ENCODE measurements around the gene MRPL17.

The MRPL17 gene

DNA sequence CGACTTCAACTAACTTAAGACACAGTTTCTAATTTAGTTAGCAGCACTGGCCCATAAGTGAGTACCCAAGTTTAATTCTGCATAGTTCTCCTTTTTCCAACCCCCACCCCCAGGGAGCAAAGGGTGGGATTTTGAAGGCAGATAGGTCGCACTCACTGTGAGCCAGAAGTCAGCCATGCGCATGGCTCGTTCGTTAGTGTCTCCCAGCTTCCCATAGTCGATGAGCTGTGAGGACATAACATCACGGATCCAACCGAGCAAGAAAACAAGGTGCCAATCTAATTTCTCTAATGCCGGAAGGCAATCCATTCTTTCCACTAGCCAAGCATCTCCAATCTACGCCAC lies 577 bp downstream of the MRPL17 start:
- no peak for DNase-seq (ENCODE audit: low read depth)

DNA sequence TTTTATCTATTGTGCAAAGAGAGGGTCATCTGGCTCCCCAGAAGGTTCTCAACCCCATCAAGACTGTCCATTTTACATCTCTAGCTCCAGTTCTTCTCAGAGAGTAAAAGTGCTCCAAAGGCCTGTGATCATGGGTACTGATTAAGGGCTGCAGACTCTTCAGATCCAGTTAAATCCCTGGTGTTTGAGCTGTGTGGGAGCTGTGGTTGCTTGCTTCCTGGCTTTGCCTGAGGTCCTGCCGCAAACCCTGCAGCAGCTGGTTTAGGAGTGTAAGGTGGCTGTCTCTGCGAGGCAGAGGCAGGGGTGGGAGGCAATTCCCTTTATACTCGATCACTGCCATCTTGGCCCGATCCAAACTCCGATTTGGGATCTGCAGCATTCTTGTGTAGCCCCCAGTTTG lies 1.2 kb downstream of the MRPL17 start:
- DNase-seq (ENCODE audit: low read depth), result no peak

DNA sequence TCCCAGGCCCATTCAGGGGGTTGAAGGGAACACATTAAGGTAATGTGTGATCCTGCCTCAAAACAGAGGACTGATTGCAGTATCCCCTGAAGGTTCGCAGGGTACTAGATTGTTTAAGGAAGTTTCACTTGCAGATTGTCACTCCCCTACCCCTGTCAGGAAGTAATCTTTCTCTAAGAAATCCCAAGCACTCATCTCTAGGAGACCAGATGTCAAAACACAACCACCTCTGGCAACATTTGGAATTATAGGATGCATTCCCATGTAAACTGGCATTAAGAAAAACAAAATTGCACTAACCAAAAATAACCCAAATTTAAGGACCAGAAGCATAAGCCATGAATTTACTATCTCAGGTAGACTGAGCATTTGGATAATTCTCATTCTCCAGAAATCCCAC lies 1.6 kb downstream of the MRPL17 start:
- no peak for DNase-seq (ENCODE audit: low read depth)

DNA sequence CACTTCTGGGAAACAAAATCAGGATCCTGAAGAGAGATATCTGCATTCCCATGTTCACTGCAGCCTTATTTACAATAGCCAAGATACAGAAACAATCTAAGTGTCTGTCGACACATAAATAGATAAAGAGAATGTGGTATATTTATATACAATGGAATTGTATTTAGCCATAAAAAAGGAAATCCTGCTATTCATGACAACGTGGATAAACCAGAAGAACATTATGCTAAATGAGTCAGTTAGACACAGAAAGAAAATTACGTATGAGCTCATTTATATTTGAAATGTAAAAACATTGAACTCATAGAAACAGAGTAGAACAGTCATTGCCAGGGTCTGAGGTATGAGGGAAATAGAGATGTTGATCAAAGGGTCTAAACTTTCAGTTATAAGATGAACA lies 6.1 kb downstream of the MRPL17 start:
- no peak for DNase-seq (ENCODE audit: low read depth)

DNA sequence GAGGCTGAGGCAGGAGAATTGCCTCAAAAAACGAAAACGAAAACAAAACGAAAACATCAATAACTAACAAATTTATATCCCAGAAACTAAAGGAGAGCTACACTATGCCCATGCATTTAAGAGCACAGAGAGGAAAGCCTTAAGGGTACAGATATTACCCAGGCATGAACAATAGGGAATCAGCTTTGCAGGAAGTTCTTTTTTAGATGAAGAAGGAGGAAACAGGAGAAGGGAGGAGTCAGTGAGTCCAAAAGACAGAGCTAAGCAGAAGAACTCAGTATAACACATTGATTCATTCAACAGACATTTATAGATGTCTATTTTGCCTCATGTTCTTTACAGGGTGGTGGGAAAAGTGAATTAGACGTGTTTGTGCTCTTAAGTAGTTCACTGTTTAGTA lies 8.3 kb downstream of the MRPL17 start:
- DNase-seq (ENCODE audit: low read depth), result no peak

DNA sequence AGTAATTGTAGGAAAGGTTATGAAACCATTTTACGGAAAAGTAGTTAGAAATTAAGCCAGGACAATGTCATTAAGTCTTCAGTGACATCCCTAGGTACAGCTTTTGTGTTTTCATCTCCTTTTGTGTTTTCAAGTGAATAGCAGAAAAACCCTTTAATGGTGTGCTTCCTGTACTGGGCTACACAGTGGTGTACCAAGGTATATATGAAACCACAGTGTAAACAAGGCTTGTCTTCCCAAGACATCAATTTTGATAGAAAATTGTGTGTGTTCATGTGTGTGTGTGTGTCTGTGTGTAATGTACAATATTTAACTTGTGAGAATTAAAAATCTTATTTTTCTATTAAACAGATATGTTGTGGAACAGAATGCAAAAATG lies 8.9 kb downstream of the MRPL17 start:
- no peak for DNase-seq (ENCODE audit: low read depth)

DNA sequence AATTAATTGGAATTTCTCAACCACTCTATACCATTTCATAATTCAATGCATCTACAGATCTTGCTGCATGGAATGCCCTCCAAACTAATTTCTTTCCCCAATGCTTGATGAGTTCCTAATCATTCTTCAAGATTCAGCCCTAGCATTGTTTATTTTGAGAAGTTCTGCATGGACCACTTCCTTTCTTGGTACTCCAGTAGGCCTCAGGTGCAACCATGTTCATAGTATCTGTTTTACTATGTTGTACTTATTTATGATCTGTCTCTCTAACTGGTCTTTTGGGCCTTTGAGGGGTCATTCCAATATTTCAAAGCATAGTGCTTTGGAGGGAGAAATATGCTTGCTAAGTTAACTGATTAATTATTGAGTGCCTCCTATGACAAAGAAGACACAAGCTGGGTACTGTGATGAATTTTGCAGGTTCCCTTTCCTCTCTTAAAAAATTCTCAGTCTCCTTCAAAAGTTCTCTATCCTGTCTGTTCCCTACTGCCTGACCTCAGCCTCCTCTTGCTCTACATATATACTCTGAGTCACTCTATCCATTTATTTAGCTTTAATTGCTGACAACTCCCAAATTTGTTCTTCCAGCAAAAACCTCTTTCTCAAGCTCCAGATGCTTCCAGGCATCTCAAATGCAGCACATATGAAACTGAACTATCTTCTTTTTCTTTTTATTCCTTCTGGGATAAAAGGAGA lies 9.5 kb downstream of the MRPL17 start:
- no peak for DNase-seq (ENCODE audit: low read depth)

DNA sequence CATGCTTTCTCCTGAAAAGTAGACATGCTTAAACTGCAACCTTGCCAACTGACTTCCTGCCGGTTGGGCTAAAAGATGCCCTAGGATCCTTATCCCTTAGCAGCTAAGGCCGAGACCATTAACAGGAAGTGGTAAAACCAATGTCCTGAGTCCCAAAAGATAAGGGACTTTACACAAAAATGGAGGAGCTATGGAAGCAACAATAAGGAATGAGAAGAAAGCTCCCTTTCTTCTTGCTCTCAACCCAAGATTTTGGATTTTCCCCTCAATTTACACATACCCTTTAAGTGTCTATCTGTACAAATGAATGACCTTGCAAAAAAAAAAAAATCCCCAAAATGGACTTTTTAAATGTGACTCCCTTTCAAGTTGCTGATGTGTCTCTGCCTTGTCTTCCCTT lies 11.1 kb downstream of the MRPL17 start:
- no peak for DNase-seq (ENCODE audit: low read depth)

DNA sequence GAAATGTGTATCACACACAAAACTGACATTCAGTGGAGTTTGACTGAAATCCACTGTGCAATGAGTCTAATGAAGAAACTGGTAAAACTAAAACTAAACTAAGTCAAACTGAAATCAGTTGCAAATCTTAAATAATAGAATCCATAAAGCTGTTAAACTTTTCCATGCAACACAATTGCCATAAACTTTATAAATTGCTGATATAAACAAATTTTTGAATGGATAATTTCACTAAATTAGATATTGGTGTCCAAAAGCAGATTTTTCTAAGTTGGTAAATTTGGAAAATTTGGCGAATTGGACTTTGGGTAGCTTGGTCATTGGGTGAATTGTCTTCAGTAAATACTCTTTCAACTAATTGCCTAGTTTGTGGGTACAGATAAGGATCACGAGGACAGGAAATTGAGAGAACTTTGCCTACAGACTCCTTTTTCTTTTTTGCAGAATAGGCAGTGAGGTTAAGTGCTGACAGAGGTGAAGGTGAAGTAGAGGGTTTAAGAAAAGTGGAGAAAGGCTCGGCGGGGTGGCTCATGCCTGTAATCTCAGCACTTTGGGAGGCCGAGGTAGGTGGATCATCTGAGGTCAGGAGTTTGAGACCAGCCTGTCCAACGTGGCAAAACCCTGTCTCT lies 12.8 kb downstream of the MRPL17 start:
- no peak for DNase-seq (ENCODE audit: low read depth)

DNA sequence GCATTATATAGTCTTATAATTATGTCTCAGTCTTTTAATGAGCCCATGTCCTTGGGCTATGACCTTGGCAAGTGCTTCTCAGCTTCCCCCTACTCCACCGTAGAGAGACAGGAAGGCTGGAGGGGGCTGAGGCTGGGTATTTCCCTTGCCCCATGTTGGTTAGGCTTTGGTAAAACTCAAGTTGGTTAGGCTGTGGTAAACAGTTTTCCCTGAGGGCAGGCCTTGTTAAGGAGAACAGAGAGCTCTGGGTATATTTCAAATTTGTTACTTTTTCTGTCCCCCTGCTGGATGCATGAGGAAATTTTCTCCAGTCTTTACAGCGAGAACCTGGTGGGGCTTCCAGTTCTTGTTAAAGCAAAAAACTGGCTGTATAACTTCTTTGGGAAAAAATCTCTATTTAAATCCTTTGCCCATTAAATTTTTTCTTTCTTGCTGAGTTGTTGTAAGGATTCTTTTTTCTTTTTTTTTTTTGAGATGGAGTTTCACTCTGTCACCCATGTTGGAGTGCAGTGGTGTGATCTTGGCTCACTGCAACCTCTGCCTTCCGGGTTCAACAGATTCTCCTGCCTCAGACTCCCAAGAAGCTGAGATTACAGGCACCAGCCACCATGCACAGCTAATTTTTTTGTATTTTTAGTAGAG lies 15.3 kb downstream of the MRPL17 start:
- DNase-seq (ENCODE audit: low read depth), result no peak

DNA sequence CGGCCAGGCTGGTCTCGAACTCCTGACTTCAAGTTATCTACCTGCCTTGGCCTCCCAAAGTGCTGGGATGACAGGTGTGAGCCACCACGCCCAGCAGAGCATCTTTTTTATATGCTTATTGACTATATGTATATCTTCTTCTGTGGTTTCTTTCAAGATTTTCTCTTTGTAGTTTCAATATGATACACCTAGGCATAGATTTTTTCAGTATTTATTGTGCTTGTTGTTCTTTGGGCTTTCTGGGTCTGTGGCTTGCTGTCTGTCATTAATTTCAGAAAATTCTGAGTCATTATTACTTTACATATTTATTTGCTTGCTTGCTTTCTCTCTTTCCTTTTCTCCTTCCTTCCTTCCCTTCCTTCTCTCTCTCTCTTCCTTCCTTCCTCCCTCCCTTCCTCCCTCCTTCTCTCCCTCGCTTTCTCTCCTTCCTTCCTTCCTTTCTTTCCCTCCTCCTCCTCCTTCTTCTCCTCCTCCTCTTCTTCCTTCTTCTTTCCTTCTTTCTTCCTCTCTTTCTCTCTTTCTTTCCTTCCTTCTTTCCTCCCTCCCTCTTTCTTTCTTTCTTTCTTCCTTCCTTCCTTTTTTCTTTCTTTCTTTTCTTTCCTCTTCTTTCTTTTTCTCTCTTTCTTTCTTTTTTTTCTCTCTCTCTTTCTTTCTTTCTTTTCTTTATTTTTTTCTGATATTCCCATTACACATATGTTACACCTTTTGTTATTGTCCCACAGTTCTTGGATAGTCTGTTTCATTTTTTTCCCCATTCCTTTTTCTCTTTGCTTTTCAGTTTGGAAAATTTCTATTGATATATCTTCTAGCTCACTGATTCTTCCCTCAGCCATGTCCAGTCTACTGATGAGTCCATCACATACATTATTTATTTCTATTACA lies 16.6 kb downstream of the MRPL17 start:
- DNase-seq (ENCODE audit: low read depth), result no peak

DNA sequence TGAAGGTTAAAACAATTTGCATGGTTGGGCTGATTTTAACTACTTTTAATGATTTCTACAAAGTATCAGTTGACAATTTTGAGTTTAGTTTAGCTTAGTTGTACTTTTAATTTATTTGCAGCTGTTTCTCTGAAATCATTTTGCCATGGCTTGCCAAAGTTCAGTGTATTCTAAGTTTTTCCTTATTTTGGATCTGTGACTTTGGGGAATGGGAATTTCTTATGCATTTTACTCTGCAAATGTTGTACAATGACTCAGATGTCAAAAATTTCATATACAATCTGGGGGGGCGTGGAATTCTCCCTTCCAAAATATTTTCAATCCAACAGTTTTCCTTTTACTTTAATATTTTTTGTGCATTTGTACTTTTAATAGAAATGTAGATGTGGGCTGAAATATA lies 18.6 kb downstream of the MRPL17 start:
- no peak for DNase-seq (ENCODE audit: low read depth)

DNA sequence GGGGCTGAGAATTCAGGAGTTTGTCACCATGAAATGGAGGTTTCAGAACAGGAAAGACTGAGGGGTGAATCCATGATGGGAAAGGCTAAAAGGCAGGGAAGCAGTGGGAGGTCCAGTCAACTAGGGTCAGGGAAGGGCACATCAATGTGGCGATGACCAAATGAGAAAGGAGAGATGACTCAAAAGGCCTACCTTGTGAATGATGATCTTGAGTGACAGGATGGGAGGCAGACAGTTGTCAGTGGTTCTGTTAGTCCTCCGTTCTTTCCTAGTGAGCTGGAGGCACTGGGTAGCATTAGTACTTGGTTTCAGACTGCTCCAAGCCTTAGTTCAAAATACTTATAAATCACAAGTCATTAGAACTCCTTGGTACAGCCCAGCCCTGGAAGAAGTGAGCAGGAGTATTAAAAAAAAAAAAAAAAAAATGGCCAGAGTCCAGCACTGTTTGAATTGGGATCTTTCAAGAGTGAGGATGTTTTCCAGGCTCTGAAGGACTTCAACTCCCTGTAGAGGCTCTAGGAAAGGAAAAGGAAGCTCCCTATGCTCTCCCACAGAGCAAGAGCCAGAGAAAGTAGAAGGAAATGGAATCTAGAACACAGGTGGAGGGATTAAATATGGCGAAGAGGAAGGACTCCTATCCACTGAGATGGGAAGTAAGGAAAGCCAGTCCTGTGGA lies 19.2 kb downstream of the MRPL17 start:
- DNase-seq (ENCODE audit: low read depth), result no peak

DNA sequence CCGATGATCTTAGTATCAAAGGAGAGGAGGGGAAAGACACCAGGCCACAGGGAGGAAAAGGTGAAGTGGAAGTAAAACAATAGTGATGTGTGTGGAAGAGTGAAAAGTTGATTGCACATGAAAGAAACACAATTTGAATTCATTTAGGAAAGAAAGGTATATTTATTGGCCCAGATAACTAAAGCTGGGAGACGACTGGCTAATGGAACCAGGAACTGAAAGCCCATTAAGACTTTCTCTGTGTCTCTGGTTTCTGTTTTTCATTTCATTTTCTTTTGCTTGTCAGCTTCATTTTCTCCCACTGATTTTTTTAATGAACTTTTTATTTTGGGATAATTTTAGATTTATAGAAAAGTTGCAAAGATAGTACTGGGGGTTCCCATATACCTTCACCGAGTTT lies 22.4 kb downstream of the MRPL17 start:
- DNase-seq (ENCODE audit: low read depth), result no peak

DNA sequence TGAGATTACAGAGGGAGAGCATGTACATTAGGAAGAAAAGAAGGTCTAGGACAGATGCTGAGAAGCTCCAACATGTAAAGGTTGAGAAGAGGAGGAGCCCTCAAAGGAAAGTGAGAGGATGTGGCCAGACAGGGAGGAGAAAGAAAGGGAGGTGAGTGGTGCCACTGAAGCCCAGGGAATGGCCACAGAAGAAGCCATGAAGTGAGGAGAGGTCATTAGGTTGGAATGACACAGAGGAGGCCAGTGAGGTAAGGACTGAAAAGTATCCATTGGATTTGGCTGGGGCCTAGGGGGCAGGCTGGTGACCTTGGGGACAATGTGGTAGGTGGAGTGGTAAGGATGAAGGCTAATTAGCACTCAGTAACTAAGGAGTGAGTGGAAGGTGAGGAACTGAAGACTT lies 24.5 kb downstream of the MRPL17 start:
- DNase-seq (ENCODE audit: low read depth), result no peak

DNA sequence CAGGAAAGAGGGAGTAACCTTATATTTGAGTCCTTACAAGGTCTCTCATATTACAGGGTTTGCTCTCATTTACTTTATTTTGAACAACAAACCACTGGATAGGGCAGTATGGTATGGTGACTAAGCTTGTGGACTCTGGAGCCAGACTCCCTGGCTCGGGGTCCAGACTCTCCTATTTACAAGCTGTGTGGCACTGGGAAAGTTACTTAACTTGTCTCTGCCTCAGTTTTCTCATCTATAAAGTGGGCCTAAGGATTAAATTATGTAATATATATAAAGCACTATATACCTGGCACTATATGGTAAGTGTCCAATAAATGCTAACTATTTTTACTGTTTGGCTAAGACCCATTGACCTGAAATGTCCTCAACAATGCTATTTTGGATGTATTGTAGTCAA lies 25.8 kb downstream of the MRPL17 start:
- DNase-seq (ENCODE audit: low read depth), result no peak

DNA sequence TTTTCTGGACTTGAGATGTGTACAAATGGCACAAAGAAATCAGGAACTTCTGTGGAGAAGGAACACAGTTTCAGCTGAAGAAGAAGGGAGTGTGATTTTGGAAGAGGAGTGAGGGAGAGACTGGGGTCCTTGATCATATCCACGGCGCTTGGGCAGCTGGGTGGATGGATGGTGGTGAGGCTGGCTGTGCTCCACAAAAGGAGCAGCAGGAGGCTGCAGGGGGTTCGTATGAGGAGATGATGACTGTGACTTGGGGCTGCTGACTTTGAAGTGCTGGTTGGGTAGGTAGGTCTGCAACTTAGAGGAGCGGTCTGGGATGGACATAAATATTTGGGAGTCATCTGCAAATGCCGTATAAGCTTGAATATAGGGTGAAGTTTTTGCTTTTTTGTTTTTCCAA lies 26.2 kb downstream of the MRPL17 start:
- no peak for DNase-seq (ENCODE audit: low read depth)

DNA sequence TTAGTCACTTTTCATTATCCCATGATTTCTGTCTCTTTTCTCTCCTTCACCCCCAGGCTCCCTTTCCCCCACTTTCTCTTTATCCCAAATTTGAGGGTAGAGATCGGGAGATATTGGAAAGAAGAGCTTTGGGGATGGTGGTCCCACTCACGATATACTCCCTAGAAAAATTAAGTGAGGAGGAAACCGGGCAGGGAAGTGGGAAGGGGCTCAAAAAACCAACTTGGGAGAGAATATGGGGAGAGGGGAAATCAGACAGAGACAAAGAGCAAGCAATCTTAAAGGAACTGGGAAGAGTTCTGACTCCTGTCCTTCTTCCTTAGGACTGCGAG lies 26.6 kb downstream of the MRPL17 start:
- DNase-seq (ENCODE audit: low read depth), result no peak

DNA sequence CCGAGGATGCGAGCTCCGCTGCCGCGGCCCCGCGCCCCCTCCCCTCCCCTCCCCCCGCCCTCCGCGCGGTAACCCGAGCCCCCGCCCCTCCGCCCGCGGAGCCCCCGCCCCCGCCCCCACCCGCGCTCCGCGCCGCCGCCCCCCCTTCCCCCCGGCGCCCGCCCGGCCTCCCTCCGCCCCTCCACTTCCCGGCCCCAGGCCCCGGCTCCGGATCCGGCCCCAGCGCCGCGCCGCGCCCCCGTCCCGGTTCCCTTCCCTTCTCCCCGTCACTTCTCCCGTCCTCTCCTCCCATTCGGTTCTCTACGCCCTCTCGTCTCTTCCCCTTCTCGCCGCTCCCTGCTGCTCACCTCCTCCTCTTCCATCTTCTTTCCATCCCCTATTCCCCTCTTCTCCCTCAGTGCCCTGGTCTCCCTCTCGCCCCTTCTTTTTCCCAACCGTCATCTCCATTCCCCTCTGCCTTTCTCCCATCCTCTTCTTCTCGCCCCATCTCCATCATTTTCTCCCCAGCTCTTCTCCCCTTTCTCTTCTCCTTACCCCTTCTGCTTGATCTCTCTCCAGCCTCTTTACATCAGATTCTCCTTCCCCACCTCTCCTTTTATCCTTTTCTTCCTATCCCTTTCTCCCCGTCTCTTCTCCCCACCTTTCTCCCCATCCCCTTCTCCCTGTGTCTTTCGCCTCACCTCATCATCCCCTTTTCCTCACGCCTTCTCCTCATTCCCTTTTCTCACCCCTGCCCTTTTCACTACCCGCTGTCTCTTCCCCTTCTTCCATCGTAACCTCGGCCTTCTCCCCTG lies 27.2 kb downstream of the MRPL17 start, which contains the start of gene DCHS1:
DCHS1 (minus strand) TSS at position 20 of the 794 bp plus-strand sequence. CDS start 14,196 bp downstream, outside the sequence.
- no peak for DNase-seq (ENCODE audit: low read depth)

DNA sequence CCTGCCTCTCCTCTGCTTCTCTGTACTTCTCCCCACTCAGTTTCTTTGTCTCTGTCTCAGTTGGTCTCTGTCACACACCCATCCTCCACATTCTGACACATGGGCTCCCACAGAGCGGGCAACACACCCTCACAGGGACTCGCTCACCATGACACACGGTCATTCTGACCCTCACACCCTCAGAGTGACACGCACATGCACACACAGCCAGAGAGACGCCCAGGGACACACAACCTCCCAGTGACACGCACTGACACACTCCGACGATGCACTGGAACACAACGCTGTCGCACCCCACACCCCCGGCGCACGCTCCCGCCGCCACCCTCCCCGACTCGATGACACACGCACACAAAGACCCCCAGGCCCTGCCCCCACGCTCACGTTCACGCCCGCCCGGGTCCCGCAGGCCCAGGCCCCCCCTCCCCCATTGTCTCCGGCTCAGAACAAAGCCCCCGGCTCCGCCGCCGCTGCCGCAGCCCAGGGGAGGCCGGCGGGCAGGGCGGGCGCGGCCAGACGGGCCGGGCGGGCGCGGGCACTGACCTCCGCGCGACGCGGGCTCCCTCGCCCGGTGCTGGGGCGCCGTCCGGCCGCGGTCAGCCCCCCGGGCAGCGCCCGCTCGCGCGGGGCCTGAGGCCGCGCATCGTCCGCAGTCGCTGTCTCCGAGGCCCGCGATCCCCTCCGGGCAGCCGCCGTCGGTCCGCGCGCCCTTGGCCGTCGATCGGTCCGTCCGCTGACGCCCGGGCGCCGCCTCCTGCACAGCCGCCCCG lies 27.9 kb downstream of the MRPL17 start:
- DNase-seq (ENCODE audit: low read depth), result peak; percentile 23
